RWPE2 (cell line): ENCODE results near the gene BAZ2B.

ENCODE experiments used
- ATAC-seq: fragments of 200-7000 bp; cut with Tn5 transposase; 3 replicates; pipeline ENCODE4 v1.9.1; 2021; ENCODE audit warnings: low read depth
- DNase-seq: peaks from one replicate; pipeline ENCODE4 v3.0.0-alpha.2; 2020; ENCODE audit warnings: low spot score
- H3K27ac ChIP-seq: fragments of 450-650 bp; 2 replicates; pipeline ENCODE4 v1.5.1; 2017; ENCODE audit warnings: mild to moderate bottlenecking; ENCODE audit not compliant: poor library complexity, severe bottlenecking
- H3K27me3 ChIP-seq: fragments of 250-450 bp; sonication (Bioruptor Pico); 2 replicates; pipeline ENCODE4 v1.5.1; 2021; ENCODE audit warnings: mild to moderate bottlenecking, moderate library complexity; ENCODE audit not compliant: insufficient read depth, poor library complexity, severe bottlenecking
- H3K36me3 ChIP-seq: fragments of 250-450 bp; sonication (Bioruptor Pico); 2 replicates; pipeline ENCODE4 v1.5.1; 2020; ENCODE audit warnings: low read depth, mild to moderate bottlenecking, moderate library complexity
- H3K4me1 ChIP-seq: fragments of 250-450 bp; sonication (Bioruptor Pico); 2 replicates; pipeline ENCODE4 v1.5.1; 2021; ENCODE audit warnings: mild to moderate bottlenecking, moderate library complexity; ENCODE audit not compliant: insufficient read depth, poor library complexity, severe bottlenecking
- H3K4me3 ChIP-seq: fragments of 250-450 bp; sonication (Bioruptor Pico); 2 replicates; pipeline ENCODE4 v1.5.1; 2021; ENCODE audit warnings: mild to moderate bottlenecking, moderate library complexity; ENCODE audit not compliant: severe bottlenecking
- H3K9me3 ChIP-seq: fragments of 250-450 bp; sonication (Bioruptor Pico); 2 replicates; pipeline ENCODE4 v1.5.1; 2021; ENCODE audit warnings: mild to moderate bottlenecking, moderate library complexity; ENCODE audit not compliant: severe bottlenecking
- CTCF ChIP-seq: fragments of 450-650 bp; IDR thresholded peaks from one replicate; pipeline ENCODE4 v1.5.1; 2017; ENCODE audit warnings: mild to moderate bottlenecking, moderate library complexity; ENCODE audit not compliant: poor library complexity, severe bottlenecking

BAZ2B gene

DNA sequence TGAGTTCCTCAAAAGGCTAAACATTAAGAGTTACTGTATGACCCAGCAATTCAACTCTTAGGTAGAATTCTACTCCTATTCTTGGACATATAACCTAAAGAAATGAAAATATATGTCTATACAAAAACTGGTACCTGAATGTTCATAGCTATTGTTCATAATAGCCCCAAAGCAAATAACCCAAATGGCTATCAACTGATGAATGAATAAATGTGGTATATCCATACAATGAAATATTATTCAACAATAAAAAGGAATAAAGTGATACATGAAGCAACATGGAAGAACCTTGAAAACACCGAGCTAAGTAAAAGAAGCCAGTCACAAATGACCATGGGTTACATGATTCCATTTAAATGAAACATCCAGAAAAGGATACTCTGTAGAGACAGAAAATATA lies 114.6 kb downstream of the BAZ2B start:
- DNase-seq: no peak
- no peak overlapping the region for H3K27ac ChIP-seq
- no peaks in the 10 kb centered on the region for H3K9me3 ChIP-seq
- no peak for ATAC-seq
- H3K4me1 ChIP-seq: peaks cover 18% of the 10 kb centered on the region
- TF ChIP-seq CTCF: no peak
- no peaks in the 10 kb centered on the region for H3K27me3 ChIP-seq
- peaks cover 3% of the 10 kb centered on the region; the same call in 1 of the 2 replicates for H3K36me3 ChIP-seq
- H3K4me3 ChIP-seq: no peak overlapping the region

GRCh38 chr2:159497847-159498246 lies 118.5 kb downstream of the BAZ2B start:
- H3K4me3 ChIP-seq: no peak overlapping the region
- H3K27ac ChIP-seq: peak overlapping the region; percentile 88
- H3K36me3 ChIP-seq: peaks cover 3% of the 10 kb centered on the region; the same call in 1 of the 2 replicates
- no peaks in the 10 kb centered on the region for H3K27me3 ChIP-seq
- H3K9me3 ChIP-seq: no peaks in the 10 kb centered on the region
- peaks cover 16% of the 10 kb centered on the region for H3K4me1 ChIP-seq
- DNase-seq: no peak
- no peak for TF ChIP-seq CTCF
- ATAC-seq: peak; percentile 16; the same call in 1 of the 3 replicates

DNA sequence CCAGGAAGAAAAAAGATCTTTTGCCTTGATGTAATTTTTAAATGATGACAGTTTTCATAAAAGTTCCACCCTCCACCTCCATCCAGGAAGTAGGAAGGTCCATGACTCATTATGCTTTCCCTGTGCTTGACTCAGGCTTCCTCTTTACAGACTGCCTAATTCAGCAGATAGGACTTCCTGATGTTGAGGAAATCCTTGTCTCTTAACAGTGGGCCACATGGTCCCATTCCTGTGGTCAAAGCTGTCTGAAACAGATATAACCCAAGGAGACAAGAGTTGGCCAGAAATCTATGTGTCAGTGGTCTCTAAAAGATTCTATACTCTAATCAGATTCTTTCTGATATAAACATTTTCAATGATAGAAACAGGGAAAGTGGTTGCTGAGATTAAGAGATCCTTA lies 119.1 kb downstream of the BAZ2B start:
- ATAC-seq (peak; percentile 100), DNase-seq (no peak)
- no peaks in the 10 kb centered on the region for H3K9me3 ChIP-seq
- H3K4me1 ChIP-seq: peaks cover 16% of the 10 kb centered on the region
- H3K27me3 ChIP-seq: no peaks in the 10 kb centered on the region
- no peak overlapping the region for H3K4me3 ChIP-seq
- H3K27ac ChIP-seq: peak overlapping the region; percentile 88
- no peak for TF ChIP-seq CTCF
- H3K36me3 ChIP-seq: peaks cover 3% of the 10 kb centered on the region; the same call in 1 of the 2 replicates

- H3K27me3 ChIP-seq: no peaks in the 10 kb centered on the region
- DNase-seq (no peak), ATAC-seq (no peak)
- no peak overlapping the region for H3K4me3 ChIP-seq
- no peaks in the 10 kb centered on the region for H3K9me3 ChIP-seq
- no peak for TF ChIP-seq CTCF
- no peaks in the 10 kb centered on the region for H3K4me1 ChIP-seq
- H3K27ac ChIP-seq: no peak overlapping the region
- 0 out of 2 replicates have a peak, but pooled peaks cover 5% of the 10 kb centered on the region for H3K36me3 ChIP-seq
Observed at GRCh38 chr2:159489476-159489875, 126.9 kb downstream of the BAZ2B start.

- H3K4me3 ChIP-seq: no peak overlapping the region
- no peak for ATAC-seq
- H3K36me3 ChIP-seq: 0 out of 2 replicates have a peak, but pooled peaks cover 5% of the 10 kb centered on the region
- H3K27me3 ChIP-seq: no peaks in the 10 kb centered on the region
- H3K9me3 ChIP-seq: no peaks in the 10 kb centered on the region
- no peaks in the 10 kb centered on the region for H3K4me1 ChIP-seq
- H3K27ac ChIP-seq: no peak overlapping the region
- TF ChIP-seq CTCF: no peak
- no peak for DNase-seq
Observed at GRCh38 chr2:159484532-159484931, 131.8 kb downstream of the BAZ2B start.
